Heart left ventricle (tissue), 16 donors: ENCODE results near the gene KIF5C. TPM values are rescaled to one million over a fixed set of nuclear protein-coding genes. Genes with fewer than 3 reads are reported as not detected.

ENCODE experiments used
- ATAC-seq, 4 donors: fragments of 200-7000 bp; cut with Tn5 transposase; one replicate each; pipeline ENCODE4 v1.9.1; 2020 to 2022; ENCODE audit warnings: moderate library complexity in 4 of 4, mild to moderate bottlenecking in 3 of 4, moderate number of reproducible peaks in 1 of 4
- DNase-seq, 5 donors: peaks; one replicate each; pipeline ENCODE4 v3.0.0-alpha.2; 2020
- H3K27ac ChIP-seq, 12 donors: fragments of 200-600 bp; sonication (generic) in 4 of 12; one replicate each; pipeline versions ENCODE4 v1.5.0 to v1.8.0; 2016 to 2022; ENCODE audit warnings: mild to moderate bottlenecking in 2 of 12
- H3K27me3 ChIP-seq, 9 donors: fragments of 200-600 bp; sonication (generic) in 2 of 9; one replicate each; pipeline versions ENCODE4 v1.5.1 to v1.8.0; 2016 to 2022; ENCODE audit warnings: mild to moderate bottlenecking in 3 of 9
- H3K36me3 ChIP-seq, 9 donors: fragments of 200-600 bp; sonication (generic) in 2 of 9; one replicate each; pipeline versions ENCODE4 v1.5.0 to v1.8.0; 2018 to 2022; ENCODE audit warnings: mild to moderate bottlenecking in 2 of 9
- H3K4me1 ChIP-seq, 12 donors: fragments of 200-600 bp; sonication (generic) in 4 of 12; one replicate each; pipeline versions ENCODE4 v1.5.0 to v1.8.0; 2016 to 2022; ENCODE audit warnings: mild to moderate bottlenecking in 3 of 12
- H3K4me3 ChIP-seq, 12 donors: fragments of 200-600 bp; sonication (generic) in 4 of 12; one replicate each; pipeline versions ENCODE4 v1.5.0 to v1.8.0; 2017 to 2022; ENCODE audit warnings: mild to moderate bottlenecking in 9 of 12, moderate library complexity in 4 of 12
- H3K9me3 ChIP-seq, 12 donors: fragments of 200-600 bp; sonication (generic) in 4 of 12; one replicate each; pipeline versions ENCODE4 v1.5.0 to v1.8.0; 2016 to 2022; ENCODE audit warnings: mild to moderate bottlenecking in 1 of 12
- POLR2A ChIP-seq, 2 donors: fragments of 450-650 bp; IDR thresholded peaks; one replicate each; pipeline ENCODE4 v1.6.1; 2017; ENCODE audit warnings: antibody characterized with exemption in 2 of 2, mild to moderate bottlenecking in 2 of 2, moderate library complexity in 2 of 2
- WGBS, 4 donors: extraction: QIAGEN DNeasy Blood & Tissue Kit in 2 of 4; methylation state at CpG; one replicate each; pipeline versions ENCODE4 v1.1.5 to v1.1.7; 2013 to 2018; 5-methylcytosine and 5-hydroxymethylcytosine counted together
- intact Hi-C, 10 donors: fragments of 100-400 bp; cut with DNase I; formaldehyde crosslinking; loops; one replicate each; pipeline versions ENCODE4 v1.11.1 to v1.14.2; 2022
- polyA plus RNA-seq, 2 donors: library from polyadenylated mRNA; stranded (reverse); fragments of 200-250 nt; gene quantifications; one replicate each; pipeline ENCODE4 v1.2.3, GENCODE V29; 2013
- total RNA-seq, 9 donors: library from RNA; depleted of rRNA in 2 of 9; stranded (reverse); fragments of >200 nt in 2 of 9; fragmentation: NEBNext Ultra II Directional in 3 of 9; extraction: Animal tissue kit (Norgen Biotek cat#: 25700) in 3 of 9; gene quantifications; one replicate each; pipeline versions ENCODE4 v1.1.0 to v1.2.4, GENCODE V29; 2016 to 2023
- TF ChIP-seq, protein P1 (sequence below), 12 donors: fragments of 200-600 bp; sonication (generic) in 4 of 12; IDR thresholded peaks; one replicate each; pipeline versions ENCODE4 v1.5.0 to v1.8.0; 2018 to 2022; ENCODE audit warnings: antibody characterized with exemption in 12 of 12, mild to moderate bottlenecking in 5 of 12
- donor health status: ischemic (EF 13 %, LVEDD 7.1; RV severe dilation, severe dysfunction).
- donor health status: healthy with polysubstance abuse.
- donor health status: DM: no; HTN: yes; CAD: no.
- donor health status: DM: no; HTN: no; CAD: no.
- donor health status: ischemic (EF 25% LVEDD 6.9; RV normal size, moderate dysfunction).
- donor health status: ischemic (EF 25% LVEDD 5.7; RV mildly dilated, moderate dysfunction).
- donor health status: healthy.
- donor health status: DM: yes; HTN: yes; CAD: no.
- donor health status: ischemic (EF 35%, LVEDD 5.7; RV mildly dilated, moderate dysfunction).
- donor health status: nonischemic (EF 11% LVEDD 7.7; RV severe dilation, severe dysfunction).
- donor health status: DM: yes; HTN: yes; CAD: no.
- donor health status: PGD.
- donor health status: ischemic (EF 29% LVEDD 5.4; RV normal size, mild dysfunction).
- donor health status: nonischemic (EF 23%, LVEDD 6.1; RV moderate dilation, normal function).

The KIF5C gene
- total and polyA plus RNA-seq, 11 donors, result 0.22 to 1.4 (median 0.48) TPM

DNA sequence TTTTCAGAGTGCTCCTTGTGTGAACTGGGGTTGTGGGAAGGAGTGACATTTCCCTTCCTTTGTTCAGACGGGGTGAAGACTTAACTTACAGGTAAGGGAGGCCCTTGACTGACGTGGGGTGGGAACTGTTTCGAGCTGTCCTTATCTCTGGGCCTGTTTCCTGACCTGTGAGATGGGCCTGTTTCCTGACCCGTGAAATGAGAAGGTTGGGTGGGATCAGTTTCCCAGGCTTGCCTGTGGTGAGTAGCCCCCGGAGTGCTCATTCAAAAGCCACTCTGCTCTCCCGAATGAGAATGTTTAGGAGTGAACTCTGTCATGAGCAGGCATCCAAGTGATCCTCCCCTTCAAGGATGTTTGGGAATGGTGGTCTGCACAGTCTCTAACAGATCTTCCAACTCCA lies 159.4 kb downstream of the KIF5C start:
- Histone ChIP-seq H3K4me3 (no peak overlapping the region), H3K27me3 (peaks cover 10 to 63% (median 22%) of the 10 kb centered on the region in 9 donors), H3K27ac (no peak overlapping the region), H3K4me1 (peaks cover 0 to 10% (median 0%) of the 10 kb centered on the region in 12 donors), H3K9me3 (no peaks in the 10 kb centered on the region), H3K36me3 (no peaks in the 10 kb centered on the region)
- intact Hi-C loops, result loop anchor here in 1 of 10 donors (10.0 kb wide), 1 partner anchor 270 kb away; no protein-coding TSS in a partner anchor
- 46 to 62% (median 56%) methylated on average over 4 to 6 of the region's 6 CpGs for WGBS, 4 donors
- no peak for DNase-seq
- ATAC-seq, result no peak
- no peak for TF ChIP-seq POLR2A (IDR thresholded peaks at IDR 0.05)
- TF ChIP-seq, protein P1, sequence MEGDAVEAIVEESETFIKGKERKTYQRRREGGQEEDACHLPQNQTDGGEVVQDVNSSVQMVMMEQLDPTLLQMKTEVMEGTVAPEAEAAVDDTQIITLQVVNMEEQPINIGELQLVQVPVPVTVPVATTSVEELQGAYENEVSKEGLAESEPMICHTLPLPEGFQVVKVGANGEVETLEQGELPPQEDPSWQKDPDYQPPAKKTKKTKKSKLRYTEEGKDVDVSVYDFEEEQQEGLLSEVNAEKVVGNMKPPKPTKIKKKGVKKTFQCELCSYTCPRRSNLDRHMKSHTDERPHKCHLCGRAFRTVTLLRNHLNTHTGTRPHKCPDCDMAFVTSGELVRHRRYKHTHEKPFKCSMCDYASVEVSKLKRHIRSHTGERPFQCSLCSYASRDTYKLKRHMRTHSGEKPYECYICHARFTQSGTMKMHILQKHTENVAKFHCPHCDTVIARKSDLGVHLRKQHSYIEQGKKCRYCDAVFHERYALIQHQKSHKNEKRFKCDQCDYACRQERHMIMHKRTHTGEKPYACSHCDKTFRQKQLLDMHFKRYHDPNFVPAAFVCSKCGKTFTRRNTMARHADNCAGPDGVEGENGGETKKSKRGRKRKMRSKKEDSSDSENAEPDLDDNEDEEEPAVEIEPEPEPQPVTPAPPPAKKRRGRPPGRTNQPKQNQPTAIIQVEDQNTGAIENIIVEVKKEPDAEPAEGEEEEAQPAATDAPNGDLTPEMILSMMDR (IDR thresholded peaks at IDR 0.05), result no peak

DNA sequence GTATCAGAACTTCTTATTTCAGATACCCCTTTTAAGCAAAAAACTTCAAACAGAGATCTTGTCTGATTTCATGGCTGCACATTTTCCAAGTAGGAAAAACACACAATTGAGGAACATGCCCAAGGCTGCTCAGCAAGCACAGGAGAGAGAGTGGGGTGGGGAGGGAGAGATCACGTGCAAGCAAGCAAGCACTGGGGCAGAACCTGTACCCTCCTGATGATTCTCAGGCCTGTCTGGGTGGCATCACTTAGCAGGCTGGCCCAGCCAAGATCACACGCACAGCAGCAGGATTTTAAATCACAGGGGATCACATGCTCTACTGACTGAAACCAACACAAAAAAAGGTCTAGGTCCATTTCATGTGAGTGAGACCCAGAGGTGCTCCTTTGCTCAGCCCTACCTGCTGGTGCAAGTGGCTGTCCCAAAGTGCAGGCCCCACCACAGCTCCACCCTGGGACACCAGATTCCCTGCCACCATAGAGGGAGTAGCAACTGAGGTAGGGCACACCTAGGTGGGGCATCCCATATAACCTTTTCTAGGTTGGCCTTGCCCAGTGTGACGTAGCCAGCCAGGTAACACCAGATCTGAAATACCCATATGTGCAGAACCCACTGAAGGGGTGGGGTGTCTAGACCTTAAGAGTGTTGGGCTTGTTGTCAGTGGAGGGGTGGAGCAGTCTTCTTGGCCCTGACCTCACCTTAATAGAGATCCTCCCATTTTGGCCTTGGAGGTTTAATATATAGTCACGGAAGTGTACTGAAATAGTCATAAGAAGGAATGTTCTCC lies 161.7 kb downstream of the KIF5C start:
- H3K27me3 ChIP-seq, result peaks cover 10 to 46% (median 31%) of the 10 kb centered on the region in 9 donors
- ATAC-seq, result no peak
- no peaks in the 10 kb centered on the region for H3K9me3 ChIP-seq
- H3K4me1 ChIP-seq, result peaks cover 0 to 10% (median 0%) of the 10 kb centered on the region in 12 donors
- H3K27ac ChIP-seq, result no peak overlapping the region
- H3K4me3 ChIP-seq, result no peak overlapping the region
- H3K36me3 ChIP-seq, result no peaks in the 10 kb centered on the region
- WGBS, 4 donors, result 78 to 88% (median 83%) methylated on average over 4 of the region's 4 CpGs
- intact Hi-C loops, result loop anchor here in 2 of 10 donors (5.0 to 10.0 kb wide), 2 partner anchors 268 to 526 kb away; no protein-coding TSS in a partner anchor
- TF ChIP-seq, protein P1 (IDR thresholded peaks at IDR 0.05), result no peak
- no peak for TF ChIP-seq POLR2A (IDR thresholded peaks at IDR 0.05)
- DNase-seq, result no peak

DNA sequence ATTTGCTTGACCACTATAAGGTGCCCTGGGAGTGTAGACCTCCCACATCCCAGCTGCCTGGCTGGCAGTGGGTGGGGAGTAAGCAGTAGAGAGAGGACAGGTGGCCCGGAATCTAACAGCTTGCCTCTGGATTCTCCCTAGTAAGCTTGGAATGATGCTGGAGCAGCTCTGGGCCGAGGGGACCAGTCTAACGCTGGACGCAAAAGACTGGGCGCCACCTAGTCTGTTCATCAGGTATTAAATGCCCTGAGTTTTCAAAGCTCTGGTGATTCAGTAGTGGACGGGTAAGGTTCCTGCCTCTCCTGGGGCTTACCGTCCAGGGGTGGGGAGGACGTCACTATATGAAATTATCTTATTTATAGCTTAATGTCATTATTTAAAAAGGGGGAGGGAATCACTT lies 162.8 kb downstream of the KIF5C start:
- ATAC-seq (no peak), DNase-seq (no peak)
- H3K36me3 ChIP-seq, result no peaks in the 10 kb centered on the region
- no peak overlapping the region for H3K4me3 ChIP-seq
- no peak for TF ChIP-seq POLR2A (IDR thresholded peaks at IDR 0.05)
- TF ChIP-seq, protein P1 (IDR thresholded peaks at IDR 0.05), result no peak
- intact Hi-C loops, result loop anchor here in 2 of 10 donors (5.0 to 10.0 kb wide), 2 partner anchors 267 to 524 kb away; no protein-coding TSS in a partner anchor
- H3K4me1 ChIP-seq, result peaks cover 0 to 10% (median 0%) of the 10 kb centered on the region in 12 donors
- 56 to 75% (median 65%) methylated on average over 7 to 8 of the region's 8 CpGs for WGBS, 4 donors
- H3K27ac ChIP-seq, result no peak overlapping the region
- H3K9me3 ChIP-seq, result no peaks in the 10 kb centered on the region
- peaks cover 10 to 47% (median 31%) of the 10 kb centered on the region in 9 donors for H3K27me3 ChIP-seq
